ENCODE measurements around the gene CRIP1.

DNA sequence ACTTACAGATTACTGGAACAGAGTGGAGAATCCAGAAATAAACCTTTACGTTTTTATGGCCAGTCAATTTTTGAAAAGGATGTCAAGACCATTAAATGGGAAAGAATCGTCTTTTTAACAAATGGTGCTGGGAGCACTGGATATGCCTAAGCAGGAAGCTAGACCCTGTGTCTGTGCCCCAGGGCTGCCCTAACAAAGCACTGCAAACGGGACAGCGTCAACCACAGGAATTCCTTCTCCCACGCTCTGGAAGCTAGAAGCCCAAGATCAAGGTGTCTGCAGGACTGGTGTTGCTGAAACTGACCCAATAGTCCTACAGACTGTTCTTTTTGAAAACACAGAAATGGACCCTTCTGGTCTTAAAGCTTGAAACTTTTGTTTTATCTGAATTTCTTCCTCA lies 30.4 kb downstream of the CRIP1 start:
- TF ChIP-seq SUZ12 (IDR thresholded peaks at IDR 0.05; ENCODE audit: extremely low read depth, insufficient read depth, insufficient read length): no peak
- TF ChIP-seq YY1 (IDR thresholded peaks at IDR 0.05; ENCODE audit: insufficient read depth, insufficient read length): no peak
- TF ChIP-seq ZNF274 (IDR thresholded peaks at IDR 0.05; ENCODE audit: low read depth, low read length): no peak

Measured in NT2/D1 (cell line).